Measurements from ENCODE around the gene ADGRG1. TPM values are rescaled to one million over a fixed set of nuclear protein-coding genes. Genes with fewer than 3 reads are reported as not detected.
A peak's percentile ranks its signal among the peaks of the same experiment; 100 is the strongest.

ADGRG1 gene
- total RNA-seq, 1 experiment from 2014 or later: 0.38 TPM

DNA sequence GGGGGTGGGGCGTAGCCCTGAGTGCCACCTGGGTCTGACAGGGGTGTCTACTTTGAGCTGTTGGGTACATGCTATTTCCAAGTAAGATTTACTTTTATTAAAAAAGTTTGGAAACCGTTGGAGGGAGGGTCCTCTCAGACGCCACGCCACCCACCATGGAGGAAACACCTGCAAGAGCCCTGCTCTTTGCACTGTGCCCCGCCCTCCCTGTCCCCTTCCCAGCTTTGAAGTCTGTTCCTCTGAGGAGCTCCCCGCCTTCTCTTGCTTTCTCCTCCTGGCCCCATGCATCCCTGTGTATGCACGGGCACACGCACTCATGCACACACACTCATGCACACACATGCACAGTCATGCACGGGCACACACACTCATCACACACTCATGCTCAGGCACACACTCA, 15.5 kb downstream of the ADGRG1 start:
- Histone ChIP-seq H3K4me3 (ENCODE audit: insufficient read depth, low read depth, low read length) (no peak overlapping the region), H3K36me3 (replicated peaks; ENCODE audit: control insufficient read depth, insufficient read depth, low read length) (no peaks in the 10 kb centered on the region), H3K27me3 (ENCODE audit: control insufficient read depth, insufficient read depth, low read length) (no peaks in the 10 kb centered on the region)
- no peak for DNase-seq

GRCh38 chr16:57644383-57645014, 16.1 kb downstream of the ADGRG1 start:
- H3K36me3 ChIP-seq (replicated peaks; ENCODE audit: control insufficient read depth, insufficient read depth, low read length): no peaks in the 10 kb centered on the region
- DNase-seq: no peak
- H3K27me3 ChIP-seq (ENCODE audit: control insufficient read depth, insufficient read depth, low read length): no peaks in the 10 kb centered on the region
- no peak overlapping the region for H3K4me3 ChIP-seq (ENCODE audit: insufficient read depth, low read depth, low read length)

DNA sequence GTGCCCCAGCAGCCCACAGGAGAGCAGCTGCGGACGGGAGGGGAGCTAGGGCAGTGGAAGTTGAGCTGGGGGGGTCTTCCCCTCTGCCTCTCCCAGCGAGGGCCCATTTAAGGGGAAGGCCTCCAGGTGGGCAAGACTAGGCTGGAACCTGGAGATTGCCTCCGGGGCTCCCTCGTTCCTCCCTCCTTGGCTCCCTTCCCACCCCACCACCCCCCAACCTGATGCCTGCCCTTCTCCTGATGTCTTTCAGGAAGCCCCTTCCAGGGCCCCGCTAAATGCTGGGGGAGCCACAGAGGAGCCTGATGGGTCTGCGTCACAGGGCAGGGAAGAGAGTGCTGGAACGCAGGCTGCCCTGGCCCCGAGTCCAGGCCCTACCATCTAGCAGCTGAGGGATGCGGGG, 16.7 kb downstream of the ADGRG1 start:
- no peaks in the 10 kb centered on the region for H3K27me3 ChIP-seq (ENCODE audit: control insufficient read depth, insufficient read depth, low read length)
- no peak for DNase-seq
- no peaks in the 10 kb centered on the region for H3K36me3 ChIP-seq (replicated peaks; ENCODE audit: control insufficient read depth, insufficient read depth, low read length)
- H3K4me3 ChIP-seq (ENCODE audit: insufficient read depth, low read depth, low read length): no peak overlapping the region

DNA sequence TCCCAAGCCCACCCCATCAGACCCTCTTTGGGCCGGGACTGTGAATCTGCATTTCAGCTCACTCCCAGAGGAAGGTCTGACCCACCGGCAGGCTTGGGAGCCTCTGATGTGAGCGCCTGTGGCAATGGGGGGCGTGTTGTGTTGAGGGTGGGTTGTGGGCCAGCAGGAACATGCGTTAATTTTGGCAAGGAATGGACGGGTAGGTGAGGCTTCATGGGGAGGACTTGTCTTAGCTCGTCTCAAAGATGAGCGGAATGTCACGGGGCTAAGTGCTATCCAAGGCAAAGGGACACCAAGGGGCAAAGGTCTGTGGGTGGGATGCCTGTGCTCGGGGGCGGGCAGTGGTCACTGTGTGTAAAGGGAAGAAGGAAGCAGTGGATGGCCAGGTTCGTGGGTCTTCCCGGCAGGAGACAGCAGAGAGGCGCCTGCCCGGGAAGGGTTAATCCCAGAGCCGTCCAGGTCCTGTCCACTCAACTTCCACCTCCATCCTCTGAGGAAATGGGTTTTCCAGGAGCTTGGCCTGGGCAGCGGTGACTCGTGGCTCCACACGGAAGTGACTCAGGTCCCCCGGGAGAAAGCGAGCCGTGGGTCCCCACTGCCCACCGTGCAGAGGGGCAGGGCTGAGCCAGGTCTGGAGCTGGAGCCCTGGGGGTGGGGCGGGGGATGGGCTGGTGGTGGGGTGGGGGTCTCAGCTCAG, 17.4 kb downstream of the ADGRG1 start:
- H3K27me3 ChIP-seq (ENCODE audit: control insufficient read depth, insufficient read depth, low read length): no peaks in the 10 kb centered on the region
- no peaks in the 10 kb centered on the region for H3K36me3 ChIP-seq (replicated peaks; ENCODE audit: control insufficient read depth, insufficient read depth, low read length)
- DNase-seq: no peak
- no peak overlapping the region for H3K4me3 ChIP-seq (ENCODE audit: insufficient read depth, low read depth, low read length)

DNA sequence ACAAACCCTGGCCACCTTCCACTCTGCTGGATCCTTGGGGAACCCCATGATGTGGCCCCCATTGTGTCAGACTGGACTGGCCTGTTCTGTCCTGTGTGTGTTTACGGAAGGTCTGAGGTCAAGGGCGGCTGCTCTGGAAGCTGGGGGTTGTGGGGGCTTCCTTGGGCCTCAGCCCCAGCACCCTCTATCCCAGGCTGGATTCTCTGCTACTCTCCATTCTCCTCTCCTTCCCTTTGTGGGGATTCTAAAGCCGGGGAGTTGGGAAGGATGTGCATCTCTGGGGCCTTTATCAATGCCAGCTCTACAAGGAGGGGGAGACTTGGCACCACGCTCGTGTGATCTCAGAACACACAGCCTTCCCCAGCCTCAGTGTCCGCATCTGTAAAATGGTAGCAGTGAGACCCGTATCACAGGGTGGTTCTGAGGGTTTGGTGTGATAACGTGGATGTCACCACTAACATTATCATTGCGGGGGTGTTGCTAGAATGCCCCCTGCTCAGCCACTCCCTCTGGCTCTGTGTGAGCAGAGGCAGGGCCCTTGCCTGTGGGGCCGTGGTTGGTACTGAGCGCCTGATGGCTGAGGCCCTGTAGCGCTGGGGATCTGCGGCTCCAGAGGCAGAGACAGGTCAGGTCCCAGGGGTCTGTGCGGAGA, 18.1 kb downstream of the ADGRG1 start:
- Histone ChIP-seq H3K36me3 (replicated peaks; ENCODE audit: control insufficient read depth, insufficient read depth, low read length) (no peaks in the 10 kb centered on the region), H3K27me3 (ENCODE audit: control insufficient read depth, insufficient read depth, low read length) (no peaks in the 10 kb centered on the region), H3K4me3 (ENCODE audit: insufficient read depth, low read depth, low read length) (no peak overlapping the region)
- no peak for DNase-seq

DNA sequence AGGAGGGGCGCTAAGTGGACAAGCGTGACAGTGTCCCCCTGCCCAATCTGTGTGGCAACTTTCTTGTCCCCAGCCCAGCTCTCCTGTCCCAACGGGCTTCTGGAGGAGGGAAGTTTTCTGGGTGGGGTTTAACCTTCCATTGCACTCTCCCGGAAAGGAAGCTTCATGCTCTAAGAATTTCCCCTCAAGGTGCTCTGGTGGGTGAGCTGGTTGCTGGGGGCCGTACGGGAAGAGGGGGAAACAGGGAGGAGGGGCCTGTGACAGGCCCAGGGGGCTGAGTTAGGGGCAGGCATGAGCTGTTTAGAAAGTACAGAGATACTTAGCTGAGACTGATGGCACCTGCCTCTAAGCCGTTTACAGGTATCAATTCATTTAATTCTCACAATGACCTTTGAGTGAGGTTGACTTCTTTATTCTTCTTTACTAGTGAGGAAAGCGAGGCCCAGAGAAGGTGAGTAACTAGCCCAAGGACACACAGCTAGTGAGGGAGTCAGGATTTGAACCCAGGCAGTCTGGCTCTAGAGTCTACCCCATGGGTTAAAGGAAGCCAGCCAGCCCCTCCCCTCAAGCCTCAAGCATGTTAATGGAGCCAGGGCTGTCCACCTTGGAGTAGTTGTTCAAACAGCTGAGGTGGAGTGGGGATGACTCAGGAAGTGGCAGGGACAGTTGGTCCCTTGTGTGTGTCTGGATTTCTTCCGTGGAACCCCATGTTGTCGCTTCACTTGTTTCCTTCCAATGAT, 18.9 kb downstream of the ADGRG1 start:
- Histone ChIP-seq H3K4me3 (ENCODE audit: insufficient read depth, low read depth, low read length) (no peak overlapping the region), H3K36me3 (replicated peaks; ENCODE audit: control insufficient read depth, insufficient read depth, low read length) (no peaks in the 10 kb centered on the region), H3K27me3 (ENCODE audit: control insufficient read depth, insufficient read depth, low read length) (no peaks in the 10 kb centered on the region)
- DNase-seq: no peak

DNA sequence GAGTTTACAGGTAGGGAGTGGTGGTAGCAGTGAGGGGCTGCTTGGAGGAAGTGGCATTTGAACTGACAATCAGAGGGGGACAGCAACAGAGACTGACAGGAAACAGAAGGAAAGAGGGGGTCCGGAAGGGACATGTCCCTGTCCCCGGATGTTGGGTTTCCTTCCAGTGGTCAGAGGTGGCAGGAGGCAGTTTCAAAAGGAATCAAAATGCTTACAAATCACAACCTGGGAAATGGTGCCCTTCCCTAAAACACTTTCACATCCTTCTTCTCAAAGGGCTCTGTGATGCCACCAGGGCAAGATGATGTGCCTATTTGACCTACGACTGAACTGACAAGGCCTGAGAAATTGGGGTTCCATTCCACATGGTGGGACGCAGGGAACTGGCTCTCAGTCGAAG, 19.7 kb downstream of the ADGRG1 start:
- H3K27me3 ChIP-seq (ENCODE audit: control insufficient read depth, insufficient read depth, low read length): no peaks in the 10 kb centered on the region
- H3K4me3 ChIP-seq (ENCODE audit: insufficient read depth, low read depth, low read length): no peak overlapping the region
- DNase-seq: no peak
- no peaks in the 10 kb centered on the region for H3K36me3 ChIP-seq (replicated peaks; ENCODE audit: control insufficient read depth, insufficient read depth, low read length)

DNA sequence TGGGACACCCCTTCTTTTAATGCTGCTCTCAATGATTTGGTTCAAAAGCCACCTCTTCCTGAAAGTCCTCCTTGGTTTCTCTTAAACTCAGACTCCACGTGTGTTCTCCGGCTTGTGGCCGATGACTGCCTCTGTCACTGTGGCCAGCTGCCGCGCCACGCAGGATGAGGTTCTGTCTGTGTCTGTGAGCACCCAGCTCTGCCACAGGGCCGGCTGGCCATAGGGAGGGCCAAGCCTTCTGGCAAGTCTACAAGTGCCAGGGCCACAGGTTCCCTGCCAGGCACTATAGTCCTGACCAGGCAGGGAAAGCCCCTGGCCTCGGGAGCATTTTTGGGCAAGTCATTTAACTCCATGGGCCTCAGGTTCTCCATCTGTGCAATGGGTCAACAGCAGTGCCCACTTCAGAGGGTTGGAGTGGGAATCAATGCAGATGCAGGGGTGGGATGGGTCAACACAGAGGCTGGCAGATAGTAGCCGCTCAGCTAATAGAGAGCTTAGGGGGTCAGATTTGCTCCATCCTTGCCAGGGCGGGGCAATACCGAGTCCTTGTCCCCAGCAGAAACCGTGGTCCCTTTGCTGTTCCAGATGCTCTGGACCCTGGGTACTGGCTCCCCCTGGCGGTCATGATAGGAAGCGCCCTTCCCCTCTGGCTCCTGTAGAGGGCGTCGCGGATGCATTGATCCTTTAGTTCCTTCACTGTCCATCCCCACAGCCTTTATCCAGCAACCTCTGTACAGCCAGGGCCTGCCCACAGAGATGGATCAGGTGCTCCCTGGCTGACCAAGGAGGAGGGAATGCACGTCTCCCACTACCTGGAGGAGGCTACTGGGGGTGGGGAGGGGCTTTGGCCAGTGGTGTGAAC, 20.4 kb downstream of the ADGRG1 start:
- Histone ChIP-seq H3K36me3 (replicated peaks; ENCODE audit: control insufficient read depth, insufficient read depth, low read length) (no peaks in the 10 kb centered on the region), H3K4me3 (ENCODE audit: insufficient read depth, low read depth, low read length) (no peak overlapping the region), H3K27me3 (ENCODE audit: control insufficient read depth, insufficient read depth, low read length) (no peaks in the 10 kb centered on the region)
- peak; percentile 96 for DNase-seq

DNA sequence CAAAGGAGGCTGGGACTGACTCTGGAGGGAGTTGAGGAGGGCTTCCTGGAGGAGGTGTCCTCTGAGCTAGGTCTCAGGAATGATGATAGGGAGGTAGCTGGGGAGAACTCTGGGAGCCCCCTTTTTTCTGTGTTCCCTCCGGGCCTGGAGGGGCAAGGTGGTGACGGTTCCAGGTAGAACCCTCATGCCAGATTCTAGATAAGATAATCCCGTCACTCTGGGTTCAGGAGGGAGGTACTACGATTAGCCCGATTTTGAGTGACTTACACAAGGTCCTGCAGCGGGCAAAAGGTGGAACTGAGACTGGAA, 21.0 kb downstream of the ADGRG1 start:
- Histone ChIP-seq H3K36me3 (replicated peaks; ENCODE audit: control insufficient read depth, insufficient read depth, low read length) (no peaks in the 10 kb centered on the region), H3K27me3 (ENCODE audit: control insufficient read depth, insufficient read depth, low read length) (no peaks in the 10 kb centered on the region), H3K4me3 (ENCODE audit: insufficient read depth, low read depth, low read length) (no peak overlapping the region)
- DNase-seq: no peak

GRCh38 chr16:57649846-57650245, 21.4 kb downstream of the ADGRG1 start:
- no peak for DNase-seq
- no peaks in the 10 kb centered on the region for H3K27me3 ChIP-seq (ENCODE audit: control insufficient read depth, insufficient read depth, low read length)
- no peaks in the 10 kb centered on the region for H3K36me3 ChIP-seq (replicated peaks; ENCODE audit: control insufficient read depth, insufficient read depth, low read length)
- H3K4me3 ChIP-seq (ENCODE audit: insufficient read depth, low read depth, low read length): no peak overlapping the region

- Histone ChIP-seq H3K27me3 (ENCODE audit: control insufficient read depth, insufficient read depth, low read length) (no peaks in the 10 kb centered on the region), H3K4me3 (ENCODE audit: insufficient read depth, low read depth, low read length) (no peak overlapping the region), H3K36me3 (replicated peaks; ENCODE audit: control insufficient read depth, insufficient read depth, low read length) (no peaks in the 10 kb centered on the region)
- DNase-seq: no peak
Measured at GRCh38 chr16:57651344-57652333, 23.2 kb downstream of the ADGRG1 start.

DNA sequence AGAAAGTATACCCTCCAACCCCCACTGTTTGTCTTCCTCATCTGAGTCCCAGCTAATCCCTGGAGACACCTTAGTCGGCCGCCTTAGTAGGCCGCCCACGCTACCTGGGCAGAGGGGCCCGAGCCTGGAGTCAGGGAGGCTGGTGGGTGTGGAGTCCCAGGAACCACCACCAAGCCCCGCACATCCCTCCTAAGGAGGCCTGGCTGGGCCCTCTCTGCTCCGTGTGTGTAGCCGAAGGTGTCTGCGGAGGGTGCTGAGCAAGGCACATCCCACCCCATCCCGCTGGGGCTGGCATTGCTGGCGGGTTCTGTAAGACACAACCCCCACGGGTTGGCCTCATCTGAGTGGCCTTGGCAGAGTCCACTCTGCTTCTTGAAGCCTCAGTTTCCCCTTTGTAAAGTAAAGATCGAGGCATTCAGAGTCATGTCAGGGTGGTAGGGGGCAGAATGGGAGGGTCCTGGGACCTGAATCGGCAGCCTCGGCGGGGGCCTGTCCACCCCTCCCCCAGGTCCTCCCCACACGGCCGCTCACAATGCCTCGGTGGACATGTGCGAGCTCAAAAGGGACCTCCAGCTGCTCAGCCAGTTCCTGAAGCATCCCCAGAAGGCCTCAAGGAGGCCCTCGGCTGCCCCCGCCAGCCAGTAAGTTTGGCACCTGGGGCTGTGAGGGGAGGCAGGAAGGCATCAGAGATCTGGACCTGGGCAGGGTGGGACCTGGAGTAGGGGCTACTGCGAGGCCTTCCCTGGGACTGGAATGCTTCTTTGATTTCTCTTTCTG, 24.5 kb downstream of the ADGRG1 start:
- H3K27me3 ChIP-seq (ENCODE audit: control insufficient read depth, insufficient read depth, low read length): no peaks in the 10 kb centered on the region
- no peak for DNase-seq
- H3K36me3 ChIP-seq (replicated peaks; ENCODE audit: control insufficient read depth, insufficient read depth, low read length): no peaks in the 10 kb centered on the region

DNA sequence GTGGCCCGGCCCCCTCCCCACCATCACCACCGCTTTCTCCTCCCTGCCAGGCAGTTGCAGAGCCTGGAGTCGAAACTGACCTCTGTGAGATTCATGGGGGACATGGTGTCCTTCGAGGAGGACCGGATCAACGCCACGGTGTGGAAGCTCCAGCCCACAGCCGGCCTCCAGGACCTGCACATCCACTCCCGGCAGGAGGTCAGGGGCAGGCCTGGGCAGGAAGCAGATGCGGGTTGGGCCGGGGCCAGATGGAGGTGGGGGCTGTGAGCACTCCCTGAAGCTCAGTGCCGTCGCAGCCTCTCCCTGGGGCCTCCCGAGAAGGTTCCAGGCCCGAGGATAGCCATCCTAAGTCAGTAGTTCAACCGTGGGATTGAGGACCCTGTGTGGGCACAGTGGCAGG, 25.5 kb downstream of the ADGRG1 start:
- DNase-seq: peak; percentile 71
- Histone ChIP-seq H3K4me3 (ENCODE audit: insufficient read depth, low read depth, low read length) (no peak overlapping the region), H3K27me3 (ENCODE audit: control insufficient read depth, insufficient read depth, low read length) (no peaks in the 10 kb centered on the region), H3K36me3 (replicated peaks; ENCODE audit: control insufficient read depth, insufficient read depth, low read length) (no peaks in the 10 kb centered on the region)

More for the DNA sequence above, 24.5 kb downstream of the ADGRG1 start:
- no peak overlapping the region for H3K4me3 ChIP-seq (ENCODE audit: insufficient read depth, low read depth, low read length)

All from H7 (cell line).